GM12865 (cell line): ENCODE results near the gene CCNB1IP1.

Experiments used
- DNase-seq: peaks from one replicate; pipeline ENCODE4 v3.0.0; 2010; ENCODE audit warnings: low read depth
- H3K4me3 ChIP-seq: 2 replicates; pipeline ENCODE4 v1.5.1; 2011; ENCODE audit warnings: mild to moderate bottlenecking, low read depth, low read length, control low read depth
- CTCF ChIP-seq: IDR thresholded peaks from 2 replicates; pipeline ENCODE4 v1.5.1; 2011; ENCODE audit warnings: low read length, control low read depth, low read depth, inconsistent platforms; ENCODE audit not compliant: insufficient read depth; ENCODE audit errors: missing control alignments

CCNB1IP1 gene

GRCh38 chr14:20332788-20333493, at the start of gene CCNB1IP1:
Gene CCNB1IP1 (minus strand): TSS chr14:20333279. CDS start chr14:20316523, 16,756 bp downstream.
- DNase-seq, result peak; percentile 91
- H3K4me3 ChIP-seq, result peak within 1 kb of the TSS; percentile 100
- no peak for TF ChIP-seq CTCF

GRCh38 chr14:20382526-20382925, 49.4 kb upstream of the CCNB1IP1 start:
- no peak for DNase-seq
- no peak overlapping the region for H3K4me3 ChIP-seq
- no peak for TF ChIP-seq CTCF

GRCh38 chr14:20381341-20381740, 48.3 kb upstream of the CCNB1IP1 start:
- no peak for TF ChIP-seq CTCF
- DNase-seq, result no peak

GRCh38 chr14:20380681-20381080, 47.6 kb upstream of the CCNB1IP1 start:
- H3K4me3 ChIP-seq, result no peak overlapping the region
- no peak for DNase-seq
- TF ChIP-seq CTCF, result no peak

More at GRCh38 chr14:20381341-20381740, 48.3 kb upstream of the CCNB1IP1 start:
- no peak overlapping the region for H3K4me3 ChIP-seq

GRCh38 chr14:20379743-20380142, 46.7 kb upstream of the CCNB1IP1 start:
- TF ChIP-seq CTCF, result no peak
- DNase-seq, result no peak
- H3K4me3 ChIP-seq, result no peak overlapping the region

- no peak overlapping the region for H3K4me3 ChIP-seq
- no peak for TF ChIP-seq CTCF
- no peak for DNase-seq
Observed at GRCh38 chr14:20377171-20377570, 44.1 kb upstream of the CCNB1IP1 start.
